PC-9 (cell line): Measurements from ENCODE around the gene FTMT.

ENCODE experiments used
- EZH2 ChIP-seq: fragments of 200-600 bp; sonication (generic); IDR thresholded peaks from 2 replicates; pipeline ENCODE4 v1.8.0; 2017; ENCODE audit warnings: antibody characterized with exemption, low read depth
- TF ChIP-seq, protein P1 (sequence below): fragments of 200-600 bp; sonication (generic); conservative IDR thresholded peaks from 2 replicates; pipeline ENCODE4 v1.6.1; 2017; ENCODE audit warnings: mixed run types, antibody characterized with exemption, mild to moderate bottlenecking, moderate library complexity

GRCh38 chr5:121863753-121864285, 12.1 kb downstream of the FTMT start:
- TF ChIP-seq, protein P1, sequence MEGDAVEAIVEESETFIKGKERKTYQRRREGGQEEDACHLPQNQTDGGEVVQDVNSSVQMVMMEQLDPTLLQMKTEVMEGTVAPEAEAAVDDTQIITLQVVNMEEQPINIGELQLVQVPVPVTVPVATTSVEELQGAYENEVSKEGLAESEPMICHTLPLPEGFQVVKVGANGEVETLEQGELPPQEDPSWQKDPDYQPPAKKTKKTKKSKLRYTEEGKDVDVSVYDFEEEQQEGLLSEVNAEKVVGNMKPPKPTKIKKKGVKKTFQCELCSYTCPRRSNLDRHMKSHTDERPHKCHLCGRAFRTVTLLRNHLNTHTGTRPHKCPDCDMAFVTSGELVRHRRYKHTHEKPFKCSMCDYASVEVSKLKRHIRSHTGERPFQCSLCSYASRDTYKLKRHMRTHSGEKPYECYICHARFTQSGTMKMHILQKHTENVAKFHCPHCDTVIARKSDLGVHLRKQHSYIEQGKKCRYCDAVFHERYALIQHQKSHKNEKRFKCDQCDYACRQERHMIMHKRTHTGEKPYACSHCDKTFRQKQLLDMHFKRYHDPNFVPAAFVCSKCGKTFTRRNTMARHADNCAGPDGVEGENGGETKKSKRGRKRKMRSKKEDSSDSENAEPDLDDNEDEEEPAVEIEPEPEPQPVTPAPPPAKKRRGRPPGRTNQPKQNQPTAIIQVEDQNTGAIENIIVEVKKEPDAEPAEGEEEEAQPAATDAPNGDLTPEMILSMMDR: no peak
- TF ChIP-seq EZH2: no peak
